NCI-H526 (cell line): ENCODE results near the gene UQCC2.
A peak's percentile ranks its signal among the peaks of the same experiment; 100 is the strongest.

Source experiments
- DNase-seq, 2 experiments: peaks; one replicate each; lab custom pipeline; 2025; lab: John Stamatoyannopoulos, UW

Gene UQCC2

GRCh38 chr6:33725222-33725621 lies 13.7 kb upstream of the UQCC2 start:
- no peak for DNase-seq

GRCh38 chr6:33724102-33725023 lies 12.9 kb upstream of the UQCC2 start:
- DNase-seq = no peak

- DNase-seq = no peak
Measured at GRCh38 chr6:33723371-33724085, 12.0 kb upstream of the UQCC2 start.

- DNase-seq = peak; percentile 28 to 43
Measured at GRCh38 chr6:33722103-33722623, 10.7 kb upstream of the UQCC2 start.

- DNase-seq = peak; percentile 89 to 91
Measured at GRCh38 chr6:33721508-33721907, 10.0 kb upstream of the UQCC2 start.

- DNase-seq = peak; percentile 45 to 49
Measured at GRCh38 chr6:33720998-33721397, 9.5 kb upstream of the UQCC2 start.

GRCh38 chr6:33719326-33719987 lies 8.0 kb upstream of the UQCC2 start:
- no peak for DNase-seq

GRCh38 chr6:33718713-33719112 lies 7.2 kb upstream of the UQCC2 start:
- no peak for DNase-seq

GRCh38 chr6:33717934-33718455 lies 6.5 kb upstream of the UQCC2 start:
- no peak for DNase-seq

- DNase-seq = no peak
Measured at GRCh38 chr6:33716890-33717632, 5.6 kb upstream of the UQCC2 start.

GRCh38 chr6:33716379-33716778 lies 4.9 kb upstream of the UQCC2 start:
- DNase-seq = no peak

- DNase-seq = no peak
Measured at GRCh38 chr6:33714385-33715040, 3.0 kb upstream of the UQCC2 start.

- DNase-seq = no peak
Measured at GRCh38 chr6:33713786-33714185, 2.3 kb upstream of the UQCC2 start.

GRCh38 chr6:33712914-33713313 lies 1.4 kb upstream of the UQCC2 start:
- no peak for DNase-seq

GRCh38 chr6:33710296-33711121 lies 991 bp downstream of the UQCC2 start:
- peak in 1 of 2 experiments; percentile 25 for DNase-seq

GRCh38 chr6:33709605-33710295 lies 1.8 kb downstream of the UQCC2 start:
- no peak for DNase-seq

- no peak for DNase-seq
Measured at GRCh38 chr6:33708516-33709204, 2.8 kb downstream of the UQCC2 start.

- DNase-seq = no peak
Measured at GRCh38 chr6:33707771-33708170, 3.7 kb downstream of the UQCC2 start.
